H1 (cell line): Measurements from ENCODE around the gene MANSC4. TPM values are rescaled to one million over a fixed set of nuclear protein-coding genes. Genes with fewer than 3 reads are reported as not detected.

Experiments used
- CTCF ChIA-PET: fragments of 300-600 bp; sonication (Branson Sonifier 250); formaldehyde crosslinking; loops from one replicate; lab custom pipeline; 2021; ENCODE audit not compliant: partially characterized antibody; lab: Charles Lee
- POLR2A ChIA-PET: fragments of 300-600 bp; sonication (Branson Sonifier 250); formaldehyde crosslinking; loops from one replicate; lab custom pipeline; 2021; ENCODE audit warnings: inconsistent platforms; ENCODE audit not compliant: partially characterized antibody; lab: Charles Lee
- DNase-seq, 2 experiments: peaks; one replicate each; pipeline versions ENCODE4 v3.0.0 to v3.0.0-alpha.2; 2010 to 2022; ENCODE audit warnings: low spot score in 2 of 2, low read depth in 1 of 2, mixed read lengths in 1 of 2
- FAIRE-seq: peaks from 2 replicates; lab custom pipeline; 2011; peaks lifted over from hg19 to GRCh38; lab: Jason Lieb, UNC
- H2AFZ ChIP-seq: 2 replicates; pipeline ENCODE4 v1.8.1; 2012; ENCODE audit warnings: low read length, inconsistent platforms
- H2AK5ac ChIP-seq: 2 replicates; pipeline ENCODE4 v1.6.1; 2013; ENCODE audit warnings: low read depth, low read length
- H2BK120ac ChIP-seq: replicated peaks from 2 replicates; pipeline ENCODE3; 2013; ENCODE audit warnings: low read depth, low read length, inconsistent platforms
- H2BK12ac ChIP-seq: 2 replicates; pipeline ENCODE4 v1.6.1; 2013; ENCODE audit warnings: low read depth, low read length
- H2BK15ac ChIP-seq: 2 replicates; pipeline ENCODE4 v1.6.1; 2013; ENCODE audit warnings: low read length
- H2BK20ac ChIP-seq: 2 replicates; pipeline ENCODE4 v1.6.1; 2013; ENCODE audit warnings: low read length
- H2BK5ac ChIP-seq: 2 replicates; pipeline ENCODE4 v1.6.1; 2013; ENCODE audit warnings: low read depth, low read length
- H3K14ac ChIP-seq: 2 replicates; pipeline ENCODE4 v1.6.1; 2013; ENCODE audit warnings: inconsistent platforms; ENCODE audit not compliant: insufficient read length
- H3K18ac ChIP-seq: 2 replicates; pipeline ENCODE4 v1.6.1; 2013; ENCODE audit warnings: low read length; ENCODE audit errors: extremely low read depth
- H3K23ac ChIP-seq: 2 replicates; pipeline ENCODE4 v1.6.1; 2013; ENCODE audit warnings: inconsistent platforms; ENCODE audit not compliant: insufficient read length
- H3K23me2 ChIP-seq: 2 replicates; pipeline ENCODE4 v1.6.1; 2013; ENCODE audit warnings: low read depth, low read length
- H3K27ac ChIP-seq: 2 replicates; pipeline ENCODE4 v1.6.1; 2011; ENCODE audit warnings: low read depth, low read length, inconsistent platforms
- H3K27me3 ChIP-seq, 4 experiments: replicated peaks in 1 of 4; 1 replicate in 1 of 4; 2 replicates in 3 of 4; pipeline versions ENCODE4 v1.6.1 to v1.8.1; 2011 to 2013; ENCODE audit warnings: low read length in 3 of 4, mild to moderate bottlenecking in 3 of 4, inconsistent platforms in 2 of 4, mixed read lengths in 2 of 4, moderate library complexity in 1 of 4; ENCODE audit not compliant: control insufficient read depth in 3 of 4, insufficient read depth in 3 of 4; ENCODE audit errors: extremely low read depth in 1 of 4
- H3K36me3 ChIP-seq, 4 experiments: 2 replicates each; pipeline versions ENCODE4 v1.6.1 to v1.8.1; 2011 to 2013; ENCODE audit warnings: mild to moderate bottlenecking in 4 of 4, low read length in 3 of 4, moderate library complexity in 2 of 4, control low read depth in 1 of 4, inconsistent platforms in 1 of 4; ENCODE audit not compliant: insufficient read depth in 4 of 4, control insufficient read depth in 2 of 4
- H3K4ac ChIP-seq: replicated peaks from 2 replicates; pipeline ENCODE3; 2013; ENCODE audit warnings: low read length, low read depth, mixed read lengths, inconsistent platforms; ENCODE audit not compliant: insufficient read length
- H3K4me1 ChIP-seq, 4 experiments: replicated peaks in 1 of 4; 1 replicate in 1 of 4; 2 replicates in 3 of 4; pipeline versions ENCODE4 v1.6.1 to v1.8.1; 2011 to 2013; ENCODE audit warnings: low read length in 3 of 4, inconsistent platforms in 2 of 4, mixed read lengths in 1 of 4; ENCODE audit not compliant: insufficient read depth in 4 of 4, control insufficient read depth in 3 of 4
- H3K4me2 ChIP-seq, 2 experiments: 2 replicates each; pipeline versions ENCODE4 v1.6.1 to v1.8.1; 2011 to 2013; ENCODE audit warnings: low read depth in 2 of 2, low read length in 2 of 2, control low read depth in 1 of 2, inconsistent platforms in 1 of 2, mild to moderate bottlenecking in 1 of 2; ENCODE audit not compliant: insufficient read depth in 1 of 2
- H3K4me3 ChIP-seq, 4 experiments: fragments of 200-600, 300-600 bp in 1 of 4; sonication (generic), shearing (Covaris generic), sonication (Bioruptor Twin) in 1 of 4; 2 replicates each; pipeline versions ENCODE4 v1.5.1 to v1.8.1; 2011 to 2016; ENCODE audit warnings: low read length in 4 of 4, low read depth in 3 of 4, control low read depth in 2 of 4, inconsistent platforms in 2 of 4, mild to moderate bottlenecking in 2 of 4, mixed read lengths in 1 of 4, moderate library complexity in 1 of 4; ENCODE audit not compliant: insufficient read depth in 2 of 4; ENCODE audit errors: extremely low read depth in 1 of 4
- H3K56ac ChIP-seq: replicated peaks from 2 replicates; pipeline ENCODE3; 2013; ENCODE audit warnings: low read depth, mild to moderate bottlenecking, mixed read lengths, low read length, inconsistent platforms; ENCODE audit not compliant: insufficient read length
- H3K79me1 ChIP-seq: 2 replicates; pipeline ENCODE4 v1.6.1; 2013; ENCODE audit warnings: low read depth, low read length, control low read depth
- H3K79me2 ChIP-seq, 2 experiments: 2 replicates each; pipeline versions ENCODE4 v1.6.1 to v1.8.1; 2012 to 2013; ENCODE audit warnings: low read length in 2 of 2, mild to moderate bottlenecking in 2 of 2, inconsistent platforms in 1 of 2; ENCODE audit not compliant: insufficient read depth in 2 of 2, control insufficient read depth in 1 of 2
- H3K9ac ChIP-seq, 4 experiments: replicated peaks in 1 of 4; 1 replicate in 1 of 4; 2 replicates in 3 of 4; pipeline versions ENCODE4 v1.6.1 to v1.8.1; 2011 to 2013; ENCODE audit warnings: low read depth in 3 of 4, low read length in 3 of 4, control low read depth in 2 of 4, mild to moderate bottlenecking in 2 of 4, moderate library complexity in 2 of 4, inconsistent platforms in 1 of 4; ENCODE audit errors: extremely low read depth in 1 of 4
- H3K9me3 ChIP-seq, 2 experiments: 2 replicates each; pipeline versions ENCODE4 v1.6.1 to v1.8.1; 2012 to 2013; ENCODE audit warnings: mild to moderate bottlenecking in 2 of 2, moderate library complexity in 2 of 2, control low read depth in 1 of 2, inconsistent platforms in 1 of 2, low read depth in 1 of 2, low read length in 1 of 2, mixed read lengths in 1 of 2; ENCODE audit not compliant: insufficient read depth in 2 of 2
- H4K20me1 ChIP-seq, 2 experiments: replicated peaks in 1 of 2; 2 replicates each; pipeline versions ENCODE3 to v1.8.1; 2011 to 2013; ENCODE audit warnings: inconsistent platforms in 2 of 2, low read length in 2 of 2, mild to moderate bottlenecking in 1 of 2; ENCODE audit not compliant: insufficient read depth in 2 of 2, control insufficient read depth in 1 of 2
- H4K5ac ChIP-seq: 2 replicates; pipeline ENCODE4 v1.6.1; 2013; ENCODE audit warnings: low read length, low read depth, mixed read lengths, inconsistent platforms; ENCODE audit not compliant: insufficient read length
- H4K8ac ChIP-seq: 2 replicates; pipeline ENCODE4 v1.8.0; 2013; ENCODE audit warnings: mild to moderate bottlenecking, moderate library complexity, low read length, inconsistent platforms; ENCODE audit not compliant: insufficient read depth; ENCODE audit errors: extremely low read depth
- H4K91ac ChIP-seq: replicated peaks from 2 replicates; pipeline ENCODE3; 2013; ENCODE audit warnings: low read length, mixed read lengths, inconsistent platforms; ENCODE audit not compliant: insufficient read length
- POLR2AphosphoS5 ChIP-seq: IDR thresholded peaks from 2 replicates; pipeline ENCODE4 v1.6.1; 2011; ENCODE audit warnings: low read depth, low read length
- WGBS, 2 experiments: shearing (Covaris generic) in 1 of 2; methylation state at CpG; one replicate each; pipeline versions ENCODE4 v1.1.6 to v1.1.7; 2013 to 2015; ENCODE audit warnings: low lambda C conversion rate in 2 of 2, mixed read lengths in 2 of 2, inconsistent platforms in 1 of 2, low coverage in 1 of 2, missing lambda C conversion rate in 1 of 2; ENCODE audit not compliant: insufficient replicate concordance in 2 of 2, insufficient coverage in 1 of 2, insufficient read length in 1 of 2; ENCODE audit errors: extremely low coverage in 1 of 2, missing lambda C conversion rate in 1 of 2; 5-methylcytosine and 5-hydroxymethylcytosine counted together
- polyA plus RNA-seq, 7 experiments: library from polyadenylated mRNA; depleted of rRNA in 3 of 7; stranded (reverse) in 5 of 7; unstranded in 2 of 7; fragments of >200 nt in 5 of 7; fragments of 200-250 nt in 2 of 7; gene quantifications; 1 replicate in 5 of 7; 2 replicates in 1 of 7; 4 replicates in 1 of 7; pipeline versions ENCODE4 v1.2.1 to v1.2.3, GENCODE V29; 2011 to 2013; ENCODE audit warnings: missing spikeins in 2 of 7, mixed read lengths in 2 of 7
- total RNA-seq: library from RNA; stranded (reverse); fragmentation: NEBNext Ultra II Directional; extraction: Animal tissue kit (Norgen Biotek cat#: 25700); gene quantifications from 2 replicates; pipeline ENCODE4 v1.2.1, GENCODE V29; 2021

Gene MANSC4
- total and polyA plus RNA-seq, 2 of the 8 experiments (the other 6 are each of a cell fraction or from before 2014, with no cell fraction given): not detected

DNA sequence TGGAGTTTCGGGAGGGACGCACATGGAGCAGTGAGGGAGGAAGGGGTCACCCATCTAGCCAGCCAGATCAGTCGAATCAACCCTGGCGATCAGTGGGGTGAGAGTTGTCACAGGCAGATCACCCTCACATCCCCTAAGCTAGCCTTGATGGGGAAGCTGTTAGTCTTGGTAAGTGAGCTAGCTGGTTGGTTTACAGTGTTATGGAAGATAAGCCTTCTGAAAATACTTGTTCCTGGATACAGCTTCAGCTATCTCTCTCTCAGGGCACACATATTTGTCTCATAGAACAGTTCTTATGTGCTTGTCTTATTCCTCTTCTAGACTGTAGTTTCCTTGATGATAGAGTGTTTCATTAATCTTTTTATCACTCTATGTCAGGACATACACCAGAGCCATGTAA is 26.2 kb upstream of the MANSC4 start:
- H2BK15ac ChIP-seq: no peak overlapping the region
- H4K91ac ChIP-seq: no peak overlapping the region
- H3K4me1 ChIP-seq: no peaks in the 10 kb centered on the region
- H2BK5ac ChIP-seq: no peak overlapping the region
- FAIRE-seq (no peak), DNase-seq (no peak)
- no peak overlapping the region for H3K56ac ChIP-seq
- no peak overlapping the region for H3K4me3 ChIP-seq
- no peaks in the 10 kb centered on the region for H3K79me1 ChIP-seq
- no peaks in the 10 kb centered on the region for H3K79me2 ChIP-seq
- no peak overlapping the region for H2BK12ac ChIP-seq
- WGBS, 2 experiments: 75% methylated on average over 4 of the region's 4 CpGs; no CpG with 5 or more reads in 1 of the 2 experiments
- no peak overlapping the region for H2AK5ac ChIP-seq
- no peak overlapping the region for H3K9ac ChIP-seq
- POLR2A ChIA-PET: interaction anchor here (0.7 to 1.4 kb wide), 2 partner anchors 26 to 95 kb away, joined by 3 read pairs; partner anchors contain the start of genes KLHL42, MANSC4 and MRPS35
- no peak overlapping the region for H2AFZ ChIP-seq
- CTCF ChIA-PET: interaction anchor here (0.8 to 1.3 kb wide), 3 partner anchors 10 to 140 kb away, joined by 3 to 7 read pairs (median 4); no protein-coding TSS in a partner anchor
- no peak overlapping the region for H3K4ac ChIP-seq
- H4K20me1 ChIP-seq: no peaks in the 10 kb centered on the region
- H4K5ac ChIP-seq: no peak overlapping the region
- H3K4me2 ChIP-seq: no peak overlapping the region
- H3K36me3 ChIP-seq: no peaks in the 10 kb centered on the region
- no peaks in the 10 kb centered on the region for H3K23me2 ChIP-seq
- no peak overlapping the region for H2BK20ac ChIP-seq
- no peak overlapping the region for H2BK120ac ChIP-seq
- no peak overlapping the region for H4K8ac ChIP-seq
- H3K27me3 ChIP-seq: no peaks in the 10 kb centered on the region
- no peak overlapping the region for H3K23ac ChIP-seq
- no peak overlapping the region for H3K18ac ChIP-seq
- H3K27ac ChIP-seq: no peak overlapping the region
- H3K9me3 ChIP-seq: no peaks in the 10 kb centered on the region
- no peak for TF ChIP-seq POLR2AphosphoS5
- TF ChIP-seq, all 59 proteins: peak for 0
- no peak overlapping the region for H3K14ac ChIP-seq
